SK-N-SH (cell line): Measurements from ENCODE around the gene WSCD1. TPM values are rescaled to one million over a fixed set of nuclear protein-coding genes. Genes with fewer than 3 reads are reported as not detected.

Experiments used
- CTCF ChIA-PET: fragments of 300-600, 350-600 bp; formaldehyde crosslinking; extraction: SDS; loops from one replicate; lab custom pipeline; 2021; lab: Yijun Ruan, JAX
- POLR2A ChIA-PET: fragments of 350-600 bp; sonication (Branson Sonifier 250); formaldehyde crosslinking; extraction: SDS; loops from one replicate; lab custom pipeline; 2020; ENCODE audit warnings: antibody characterized with exemption, inconsistent platforms; lab: Yijun Ruan, JAX
- DNase-seq: peaks from one replicate; pipeline ENCODE4 v3.0.0; 2012
- H2AFZ ChIP-seq: fragments of 200-600 bp; sonication (generic); 2 replicates; pipeline ENCODE4 v1.8.1; 2016; ENCODE audit warnings: antibody characterized with exemption, mild to moderate bottlenecking, low read depth
- H3F3A ChIP-seq: fragments of 200-600 bp; sonication (generic); replicated peaks from 2 replicates; pipeline ENCODE3; 2016; ENCODE audit warnings: antibody characterized with exemption, mild to moderate bottlenecking; ENCODE audit not compliant: insufficient read depth
- H3K27ac ChIP-seq, 2 experiments: fragments of 200-500 bp in 1 of 2; fragments of 200-600 bp in 1 of 2; sonication (Bioruptor generic) in 1 of 2; sonication (generic), shearing (Covaris generic) in 1 of 2; 2 replicates each; pipeline versions ENCODE4 v1.5.1 to v1.6.1; 2014 to 2016; ENCODE audit warnings: low read depth in 2 of 2, inconsistent platforms in 1 of 2, low read length in 1 of 2, mild to moderate bottlenecking in 1 of 2, mixed read lengths in 1 of 2
- H3K27me3 ChIP-seq: fragments of 200-600 bp; sonication (generic), shearing (Covaris generic); 2 replicates; pipeline ENCODE4 v1.6.1; 2016; ENCODE audit warnings: mixed run types; ENCODE audit not compliant: insufficient read depth
- H3K36me3 ChIP-seq, 2 experiments: fragments of 200-500 bp in 1 of 2; fragments of 200-600 bp in 1 of 2; sonication (Bioruptor generic) in 1 of 2; sonication (generic) in 1 of 2; replicated peaks in 1 of 2; 2 replicates each; pipeline versions ENCODE3 to v1.5.1; 2014 to 2016; ENCODE audit warnings: low read length in 1 of 2, mild to moderate bottlenecking in 1 of 2; ENCODE audit not compliant: insufficient read depth in 2 of 2, control insufficient read depth in 1 of 2
- H3K4me1 ChIP-seq, 2 experiments: fragments of 200-500 bp in 1 of 2; fragments of 200-600 bp in 1 of 2; sonication (Bioruptor generic) in 1 of 2; sonication (generic), shearing (Covaris generic) in 1 of 2; 2 replicates each; pipeline versions ENCODE4 v1.5.1 to v1.6.1; 2014 to 2016; ENCODE audit warnings: low read depth in 1 of 2, low read length in 1 of 2, mixed run types in 1 of 2; ENCODE audit not compliant: insufficient read depth in 2 of 2, control insufficient read depth in 1 of 2
- H3K4me2 ChIP-seq: fragments of 200-600 bp; sonication (generic), shearing (Covaris generic); 2 replicates; pipeline ENCODE4 v1.6.1; 2017; ENCODE audit warnings: mixed run types
- H3K4me3 ChIP-seq, 2 experiments: fragments of 200-500 bp in 1 of 2; fragments of 200-600 bp in 1 of 2; sonication (Bioruptor generic) in 1 of 2; sonication (generic), shearing (Covaris generic) in 1 of 2; 2 replicates each; pipeline versions ENCODE4 v1.5.1 to v1.8.1; 2014 to 2016; ENCODE audit warnings: low read depth in 2 of 2, inconsistent platforms in 1 of 2, low read length in 1 of 2, mild to moderate bottlenecking in 1 of 2, mixed read lengths in 1 of 2, moderate library complexity in 1 of 2
- H3K79me2 ChIP-seq: fragments of 200-600 bp; sonication (generic); 2 replicates; pipeline ENCODE4 v1.8.1; 2017; ENCODE audit warnings: mild to moderate bottlenecking; ENCODE audit not compliant: insufficient read depth
- H3K9ac ChIP-seq: fragments of 200-600 bp; sonication (generic); 2 replicates; pipeline ENCODE4 v1.6.1; 2017; ENCODE audit warnings: mixed run types
- H3K9me2 ChIP-seq: fragments of 200-600 bp; sonication (generic); 2 replicates; pipeline ENCODE4 v1.6.1; 2017; ENCODE audit warnings: mixed run types
- H3K9me3 ChIP-seq: fragments of 200-600 bp; sonication (generic); 2 replicates; pipeline ENCODE4 v1.6.1; 2017; ENCODE audit warnings: mixed run types, mild to moderate bottlenecking, moderate library complexity
- H4K20me1 ChIP-seq: fragments of 200-600 bp; sonication (generic); 2 replicates; pipeline ENCODE4 v1.6.1; 2017; ENCODE audit warnings: mild to moderate bottlenecking, mixed run types; ENCODE audit not compliant: insufficient read depth
- ELF1 ChIP-seq: IDR thresholded peaks from 2 replicates; pipeline ENCODE4 v1.4.0; 2012
- FOSL2 ChIP-seq: IDR thresholded peaks from 2 replicates; pipeline ENCODE4 v1.4.0; 2012; ENCODE audit warnings: low read depth, mild to moderate bottlenecking, moderate library complexity, borderline replicate concordance
- GABPA ChIP-seq: IDR thresholded peaks from 2 replicates; pipeline ENCODE4 v1.4.0; 2012; ENCODE audit warnings: low read depth, mild to moderate bottlenecking
- IRF3 ChIP-seq: fragments of 150-350 bp; IDR thresholded peaks from 2 replicates; pipeline ENCODE4 v1.6.1; 2016; ENCODE audit warnings: mild to moderate bottlenecking, low read depth, low read length
- MAX ChIP-seq: IDR thresholded peaks from 2 replicates; pipeline ENCODE4 v1.4.0; 2012; ENCODE audit warnings: low read depth
- MEF2A ChIP-seq: IDR thresholded peaks from 2 replicates; pipeline ENCODE4 v1.4.0; 2012; ENCODE audit warnings: low read depth, borderline replicate concordance
- MXI1 ChIP-seq: IDR thresholded peaks from 2 replicates; pipeline ENCODE4 v1.6.1; 2012; ENCODE audit warnings: mild to moderate bottlenecking, low read depth, low read length, improper control_type of control experiment
- PBX3 ChIP-seq: IDR thresholded peaks from 2 replicates; pipeline ENCODE4; 2012
- POLR2AphosphoS5 ChIP-seq: IDR thresholded peaks from 2 replicates; pipeline ENCODE4 v1.6.1; 2012; ENCODE audit warnings: low read depth, low read length
- RFX5 ChIP-seq: IDR thresholded peaks from 2 replicates; pipeline ENCODE4 v1.6.1; 2012; ENCODE audit warnings: mild to moderate bottlenecking, improper control_type of control experiment, low read length
- TAF1 ChIP-seq: IDR thresholded peaks from 2 replicates; pipeline ENCODE4 v1.6.1; 2012; ENCODE audit warnings: low read depth, mild to moderate bottlenecking, low read length, moderate library complexity, borderline replicate concordance
- TEAD4 ChIP-seq: IDR thresholded peaks from 2 replicates; pipeline ENCODE4 v1.4.0; 2012; ENCODE audit warnings: mild to moderate bottlenecking, borderline replicate concordance; ENCODE audit not compliant: insufficient read depth
- USF2 ChIP-seq: fragments of 150-350 bp; IDR thresholded peaks from 2 replicates; pipeline ENCODE4 v1.6.1; 2017; ENCODE audit warnings: antibody characterized with exemption, low read length, low read depth, borderline replicate concordance
- WGBS: methylation state at CpG from one replicate; pipeline ENCODE4 v1.1.6; 2017; ENCODE audit warnings: low lambda C conversion rate; 5-methylcytosine and 5-hydroxymethylcytosine counted together
- polyA plus RNA-seq, 3 experiments: library from polyadenylated mRNA; depleted of rRNA; stranded (reverse); fragments of >200 nt; gene quantifications; 2 replicates each; pipeline ENCODE4 v1.2.3, GENCODE V29; 2012
- TF ChIP-seq, protein P1 (sequence below): fragments of 200-600 bp; sonication (generic); IDR thresholded peaks from 2 replicates; pipeline ENCODE4 v1.6.1; 2017; ENCODE audit warnings: antibody characterized with exemption, mild to moderate bottlenecking, moderate library complexity

The WSCD1 gene
- polyA plus RNA-seq, 1 of the 3 experiments (the other 2 are of a cell fraction), result 0.03 TPM

DNA sequence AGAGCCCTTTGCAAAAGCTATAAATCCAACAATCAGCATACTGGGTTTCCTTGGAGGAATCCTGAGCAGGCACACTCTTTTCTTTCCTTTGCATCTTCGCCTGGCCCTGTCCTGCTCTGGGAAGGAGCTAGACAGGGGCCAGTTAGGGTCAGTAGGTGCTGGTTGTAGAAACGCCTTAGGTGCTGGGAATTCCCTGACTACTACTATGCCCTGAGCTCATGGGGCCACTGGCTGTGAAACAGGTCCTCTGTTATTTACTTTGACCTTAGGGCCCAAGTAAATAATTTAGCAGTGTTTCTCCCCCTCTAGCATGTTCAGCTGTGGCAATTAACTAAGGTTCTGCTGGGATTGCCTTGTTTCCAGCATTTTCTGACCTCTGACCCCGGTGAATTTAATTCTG lies 15.8 kb upstream of the WSCD1 start:
- Histone ChIP-seq H3K36me3 (no peaks in the 10 kb centered on the region), H2AFZ (no peak overlapping the region), H4K20me1 (no peaks in the 10 kb centered on the region), H3K9ac (no peak overlapping the region), H3K27me3 (peaks cover 34% of the 10 kb centered on the region; the same call in 1 of the 2 replicates), H3K27ac (no peak overlapping the region), H3K9me3 (no peaks in the 10 kb centered on the region), H3F3A (no peaks in the 10 kb centered on the region)
- 12% methylated on average over 3 of the region's 3 CpGs for WGBS
- ChIA-PET POLR2A (no interaction called here), CTCF (interaction anchor here (0.9 kb wide), 1 partner anchor 13 kb away, joined by 4 read pairs; no protein-coding TSS in a partner anchor)
- no peak for DNase-seq
- TF ChIP-seq RFX5, result no peak
- no peak for TF ChIP-seq MEF2A
- TF ChIP-seq TEAD4, result no peak
- TF ChIP-seq TAF1, result no peak
- TF ChIP-seq FOSL2, result no peak
- TF ChIP-seq, protein P1, sequence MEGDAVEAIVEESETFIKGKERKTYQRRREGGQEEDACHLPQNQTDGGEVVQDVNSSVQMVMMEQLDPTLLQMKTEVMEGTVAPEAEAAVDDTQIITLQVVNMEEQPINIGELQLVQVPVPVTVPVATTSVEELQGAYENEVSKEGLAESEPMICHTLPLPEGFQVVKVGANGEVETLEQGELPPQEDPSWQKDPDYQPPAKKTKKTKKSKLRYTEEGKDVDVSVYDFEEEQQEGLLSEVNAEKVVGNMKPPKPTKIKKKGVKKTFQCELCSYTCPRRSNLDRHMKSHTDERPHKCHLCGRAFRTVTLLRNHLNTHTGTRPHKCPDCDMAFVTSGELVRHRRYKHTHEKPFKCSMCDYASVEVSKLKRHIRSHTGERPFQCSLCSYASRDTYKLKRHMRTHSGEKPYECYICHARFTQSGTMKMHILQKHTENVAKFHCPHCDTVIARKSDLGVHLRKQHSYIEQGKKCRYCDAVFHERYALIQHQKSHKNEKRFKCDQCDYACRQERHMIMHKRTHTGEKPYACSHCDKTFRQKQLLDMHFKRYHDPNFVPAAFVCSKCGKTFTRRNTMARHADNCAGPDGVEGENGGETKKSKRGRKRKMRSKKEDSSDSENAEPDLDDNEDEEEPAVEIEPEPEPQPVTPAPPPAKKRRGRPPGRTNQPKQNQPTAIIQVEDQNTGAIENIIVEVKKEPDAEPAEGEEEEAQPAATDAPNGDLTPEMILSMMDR, result no peak
- TF ChIP-seq PBX3, result no peak
- no peak for TF ChIP-seq POLR2AphosphoS5
- TF ChIP-seq USF2, result no peak
- no peak for TF ChIP-seq IRF3
- no peak for TF ChIP-seq MAX
- no peak for TF ChIP-seq MXI1
- TF ChIP-seq GABPA, result no peak
- TF ChIP-seq ELF1, result no peak
- TF ChIP-seq, all 33 proteins: peak for 0
- Histone ChIP-seq H3K9me2 (no peaks in the 10 kb centered on the region), H3K4me2 (no peak overlapping the region), H3K79me2 (no peaks in the 10 kb centered on the region), H3K4me3 (no peak overlapping the region), H3K4me1 (no peaks in the 10 kb centered on the region)
